Osteoblast (primary cell): Measurements from ENCODE around the gene PCLAF. TPM values are rescaled to one million over a fixed set of nuclear protein-coding genes. Genes with fewer than 3 reads are reported as not detected.
"Not testable (repeated sequence)": the region's sequence is repeated elsewhere in the genome, so short reads cannot be mapped to it uniquely, and the experiment has no call there.

ENCODE experiments used
- DNase-seq: peaks from one replicate; pipeline ENCODE4 v3.0.0; 2011; ENCODE audit warnings: low spot score, mixed read lengths; ENCODE audit not compliant: insufficient read length; ENCODE audit errors: missing footprints
- H2AFZ ChIP-seq: 2 replicates; pipeline ENCODE4 v1.6.0; 2011; ENCODE audit warnings: mild to moderate bottlenecking, low read length
- H3K27ac ChIP-seq: 2 replicates; pipeline ENCODE4 v1.5.1; 2011; ENCODE audit warnings: mild to moderate bottlenecking, low read depth, low read length, moderate library complexity
- H3K27me3 ChIP-seq: 2 replicates; pipeline ENCODE4 v1.6.0; 2012; ENCODE audit warnings: mild to moderate bottlenecking, control low read depth, inconsistent platforms, low read length, moderate library complexity; ENCODE audit not compliant: insufficient read depth
- H3K36me3 ChIP-seq: 2 replicates; pipeline ENCODE4 v1.5.1; 2011; ENCODE audit warnings: mild to moderate bottlenecking, low read length, control low read depth, moderate library complexity; ENCODE audit not compliant: insufficient read depth
- H3K4me1 ChIP-seq: 2 replicates; pipeline ENCODE4 v1.5.1; 2011; ENCODE audit warnings: mild to moderate bottlenecking, low read length, control low read depth, moderate library complexity; ENCODE audit not compliant: insufficient read depth
- H3K4me2 ChIP-seq: 2 replicates; pipeline ENCODE4 v1.6.0; 2011; ENCODE audit warnings: mild to moderate bottlenecking, low read length; ENCODE audit not compliant: insufficient read depth
- H3K4me3 ChIP-seq: fragments of 200-600 bp; sonication (generic); 3 replicates; pipeline ENCODE4 v1.5.1; 2012; ENCODE audit warnings: mild to moderate bottlenecking, low read length, inconsistent platforms; ENCODE audit not compliant: insufficient read depth
- H3K79me2 ChIP-seq: 2 replicates; pipeline ENCODE4 v1.6.0; 2012; ENCODE audit warnings: mild to moderate bottlenecking, low read length, control low read depth, inconsistent platforms; ENCODE audit not compliant: insufficient read depth
- H3K9me3 ChIP-seq: 2 replicates; pipeline ENCODE4 v1.5.1; 2011; ENCODE audit warnings: low read depth, low read length, control low read depth
- H4K20me1 ChIP-seq: 2 replicates; pipeline ENCODE4 v1.6.0; 2012; ENCODE audit warnings: mild to moderate bottlenecking, low read length, control low read depth; ENCODE audit not compliant: insufficient read depth
- CTCF ChIP-seq: IDR thresholded peaks from 2 replicates; pipeline ENCODE4 v1.5.1; 2011; ENCODE audit warnings: mild to moderate bottlenecking, low read depth, low read length, moderate library complexity; ENCODE audit errors: extremely low read depth
- total RNA-seq: library from RNA; depleted of rRNA; stranded (reverse); fragments of >200 nt; gene quantifications from 2 replicates; pipeline ENCODE4 v1.2.3, GENCODE V29; 2012

The PCLAF gene
- total RNA-seq, 1 donor, result 20.6 TPM

GRCh38 chr15:64354688-64355344 is 26.4 kb downstream of the PCLAF start:
- Histone ChIP-seq H3K4me3 (peak overlapping the region; percentile 84), H3K4me2 (peak overlapping the region; percentile 98), H3K4me1 (peaks cover 17% of the 10 kb centered on the region), H2AFZ (peak overlapping the region; percentile 99), H4K20me1 (peaks cover 8% of the 10 kb centered on the region), H3K9me3 (no peaks in the 10 kb centered on the region), H3K36me3 (peaks cover 1% of the 10 kb centered on the region), H3K79me2 (peaks cover 59% of the 10 kb centered on the region), H3K27ac (peak overlapping the region; percentile 87), H3K27me3 (no peaks in the 10 kb centered on the region)
- TF ChIP-seq CTCF, result no peak
- no peak for DNase-seq

- TF ChIP-seq CTCF, result no peak
- Histone ChIP-seq H4K20me1 (peaks cover 23% of the 10 kb centered on the region), H3K4me2 (peak overlapping the region; percentile 22), H3K79me2 (peaks cover 92% of the 10 kb centered on the region), H3K27ac (no peak overlapping the region), H3K9me3 (no peaks in the 10 kb centered on the region), H3K36me3 (peaks cover 6% of the 10 kb centered on the region), H3K4me1 (peaks cover 12% of the 10 kb centered on the region), H3K4me3 (no peak overlapping the region), H3K27me3 (no peaks in the 10 kb centered on the region), H2AFZ (no peak overlapping the region)
- DNase-seq, result peak; percentile 19
Measured at GRCh38 chr15:64351265-64351664, 30.0 kb downstream of the PCLAF start.

GRCh38 chr15:64349375-64349774 is 31.9 kb downstream of the PCLAF start:
- Histone ChIP-seq H4K20me1 (peaks cover 18% of the 10 kb centered on the region), H3K79me2 (peaks cover 91% of the 10 kb centered on the region)
- DNase-seq, result no peak

GRCh38 chr15:64348455-64348854 is 32.8 kb downstream of the PCLAF start:
- no peaks in the 10 kb centered on the region for H3K9me3 ChIP-seq
- H3K27me3 ChIP-seq, result no peaks in the 10 kb centered on the region
- no peak for DNase-seq
- H2AFZ ChIP-seq, result no peak overlapping the region
- H3K4me1 ChIP-seq, result peaks cover 22% of the 10 kb centered on the region
- H3K27ac ChIP-seq, result no peak overlapping the region
- H3K36me3 ChIP-seq, result peaks cover 6% of the 10 kb centered on the region
- H4K20me1 ChIP-seq, result peaks cover 17% of the 10 kb centered on the region
- H3K4me2 ChIP-seq, result no peak overlapping the region
- H3K4me3 ChIP-seq, result no peak overlapping the region
- H3K79me2 ChIP-seq, result peaks cover 82% of the 10 kb centered on the region
- no peak for TF ChIP-seq CTCF

More at GRCh38 chr15:64349375-64349774, 31.9 kb downstream of the PCLAF start:
- H2AFZ ChIP-seq, result no peak overlapping the region
- no peak for TF ChIP-seq CTCF
- no peak overlapping the region for H3K4me2 ChIP-seq
- peaks cover 17% of the 10 kb centered on the region for H3K4me1 ChIP-seq
- H3K27me3 ChIP-seq, result no peaks in the 10 kb centered on the region
- H3K4me3 ChIP-seq, result no peak overlapping the region
- H3K36me3 ChIP-seq, result peaks cover 6% of the 10 kb centered on the region
- H3K9me3 ChIP-seq, result no peaks in the 10 kb centered on the region
- H3K27ac ChIP-seq, result no peak overlapping the region

- H3K36me3 ChIP-seq, result peaks cover 12% of the 10 kb centered on the region
- not testable (repeated sequence) for H3K4me3 ChIP-seq, H3K4me2 ChIP-seq, H2AFZ ChIP-seq, DNase-seq, H3K27ac ChIP-seq, H3K9me3 ChIP-seq, H3K27me3 ChIP-seq
- H4K20me1 ChIP-seq, result peaks cover 17% of the 10 kb centered on the region
- peaks cover 20% of the 10 kb centered on the region for H3K4me1 ChIP-seq
- peaks cover 82% of the 10 kb centered on the region for H3K79me2 ChIP-seq
Measured at GRCh38 chr15:64346242-64346641, 35.0 kb downstream of the PCLAF start.
